Left lung (tissue), 10 donors: Measurements from ENCODE around the gene PGLYRP1. TPM values are rescaled to one million over a fixed set of nuclear protein-coding genes. Genes with fewer than 3 reads are reported as not detected.
A peak's percentile ranks its signal among the peaks of the same experiment; 100 is the strongest.

ENCODE experiments used
- ATAC-seq: fragments of 200-7000 bp; cut with Tn5 transposase; one replicate; pipeline ENCODE4 v1.9.1; 2020; ENCODE audit warnings: moderate library complexity
- DNase-seq, 4 donors: peaks; one replicate each; pipeline ENCODE4 v3.0.0-alpha.2; 2013 to 2020
- H3K27ac ChIP-seq, 2 donors: fragments of 200-600 bp; sonication (generic) in 1 of 2; one replicate each; pipeline versions ENCODE4 v1.5.0 to v1.8.0; 2020 to 2021
- H3K27me3 ChIP-seq, 2 donors: fragments of 200-600 bp; sonication (generic) in 1 of 2; one replicate each; pipeline versions ENCODE4 v1.5.0 to v1.8.0; 2020 to 2021
- H3K36me3 ChIP-seq, 2 donors: fragments of 200-600 bp; sonication (generic) in 1 of 2; one replicate each; pipeline versions ENCODE4 v1.5.0 to v1.8.0; 2020 to 2021
- H3K4me1 ChIP-seq, 2 donors: fragments of 200-600 bp; one replicate each; pipeline ENCODE4 v1.8.0; 2021
- H3K4me3 ChIP-seq, 2 donors: fragments of 200-600 bp; sonication (generic) in 1 of 2; one replicate each; pipeline versions ENCODE4 v1.5.0 to v1.8.0; 2020 to 2021; ENCODE audit warnings: mild to moderate bottlenecking in 1 of 2
- H3K9me3 ChIP-seq, 2 donors: fragments of 200-600 bp; sonication (generic) in 1 of 2; one replicate each; pipeline versions ENCODE4 v1.5.0 to v1.8.0; 2020 to 2021
- intact Hi-C, 2 donors: fragments of 100-400 bp; cut with DNase I; formaldehyde crosslinking; loops; one replicate each; pipeline versions ENCODE4 v1.11.2 to v1.14.2; 2022
- polyA plus RNA-seq, 6 donors: library from polyadenylated mRNA; unstranded; fragments of 120-200 nt; gene quantifications; one replicate each; pipeline ENCODE4 v1.2.1, GENCODE V29; 2013; ENCODE audit not compliant: insufficient read length in 6 of 6
- total RNA-seq, 2 donors: library from RNA; stranded (reverse); fragmentation: NEBNext Ultra II Directional; extraction: Animal tissue kit (Norgen Biotek cat#: 25700); gene quantifications; one replicate each; pipeline ENCODE4 v1.2.1, GENCODE V29; 2021
- TF ChIP-seq, protein P1 (sequence below), 2 donors: fragments of 200-600 bp; sonication (generic) in 1 of 2; IDR thresholded peaks; one replicate each; pipeline versions ENCODE4 v1.5.0 to v1.8.0; 2021; ENCODE audit warnings: antibody characterized with exemption in 2 of 2
- donor health status: DM: no; HTN: yes; CAD: no.
- donor health status: DM: no; HTN: no; CAD: no.

Gene PGLYRP1
- total and polyA plus RNA-seq, 8 donors = 0.31 to 6.3 (median 0.89) TPM

DNA sequence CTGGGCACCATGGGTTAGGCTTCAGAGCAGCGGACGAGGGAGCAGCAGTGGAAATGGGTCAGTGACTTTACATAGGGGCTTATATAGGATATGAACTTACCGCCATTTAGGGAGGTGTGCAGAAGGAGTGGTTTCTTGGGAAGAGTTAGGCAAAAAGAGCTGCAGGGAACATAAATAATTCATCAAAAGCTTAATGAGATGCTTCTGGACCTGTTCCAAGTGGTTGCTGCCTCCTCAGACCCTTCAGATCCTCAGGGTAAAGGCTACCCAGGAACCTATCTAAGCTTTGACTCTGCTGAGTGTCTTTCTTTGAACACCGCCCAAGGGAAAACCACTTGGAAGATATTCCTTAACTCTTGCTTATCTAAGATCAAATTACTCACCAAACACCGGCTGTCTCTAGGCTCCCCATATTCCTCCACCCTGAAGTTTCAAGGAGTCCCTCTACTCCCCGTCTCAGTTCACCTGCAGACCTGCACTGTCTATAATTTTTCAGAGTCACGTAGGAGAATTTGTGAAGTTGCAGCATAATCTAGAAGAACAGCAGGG is 18.2 kb upstream of the PGLYRP1 start, which contains the start of gene IGFL4:
IGFL4 (minus strand) TSS at position 51 of the 549 bp plus-strand sequence; CDS start at position 11, 40 bp downstream.
- Histone ChIP-seq H3K4me1 (no peaks in the 10 kb centered on the region), H3K27ac (no peak within 1 kb of the TSS), H3K27me3 (peaks cover 0 to 72% of the 10 kb centered on the region in 2 donors), H3K9me3 (no peaks in the 10 kb centered on the region), H3K36me3 (no peaks in the 10 kb centered on the region), H3K4me3 (no peak within 1 kb of the TSS)
- TF ChIP-seq, protein P1, sequence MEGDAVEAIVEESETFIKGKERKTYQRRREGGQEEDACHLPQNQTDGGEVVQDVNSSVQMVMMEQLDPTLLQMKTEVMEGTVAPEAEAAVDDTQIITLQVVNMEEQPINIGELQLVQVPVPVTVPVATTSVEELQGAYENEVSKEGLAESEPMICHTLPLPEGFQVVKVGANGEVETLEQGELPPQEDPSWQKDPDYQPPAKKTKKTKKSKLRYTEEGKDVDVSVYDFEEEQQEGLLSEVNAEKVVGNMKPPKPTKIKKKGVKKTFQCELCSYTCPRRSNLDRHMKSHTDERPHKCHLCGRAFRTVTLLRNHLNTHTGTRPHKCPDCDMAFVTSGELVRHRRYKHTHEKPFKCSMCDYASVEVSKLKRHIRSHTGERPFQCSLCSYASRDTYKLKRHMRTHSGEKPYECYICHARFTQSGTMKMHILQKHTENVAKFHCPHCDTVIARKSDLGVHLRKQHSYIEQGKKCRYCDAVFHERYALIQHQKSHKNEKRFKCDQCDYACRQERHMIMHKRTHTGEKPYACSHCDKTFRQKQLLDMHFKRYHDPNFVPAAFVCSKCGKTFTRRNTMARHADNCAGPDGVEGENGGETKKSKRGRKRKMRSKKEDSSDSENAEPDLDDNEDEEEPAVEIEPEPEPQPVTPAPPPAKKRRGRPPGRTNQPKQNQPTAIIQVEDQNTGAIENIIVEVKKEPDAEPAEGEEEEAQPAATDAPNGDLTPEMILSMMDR (IDR thresholded peaks at IDR 0.05) = no peak
- DNase-seq (peak in 1 of 4 donors; percentile 24), ATAC-seq (no peak)
- intact Hi-C loops = no loop called here

DNA sequence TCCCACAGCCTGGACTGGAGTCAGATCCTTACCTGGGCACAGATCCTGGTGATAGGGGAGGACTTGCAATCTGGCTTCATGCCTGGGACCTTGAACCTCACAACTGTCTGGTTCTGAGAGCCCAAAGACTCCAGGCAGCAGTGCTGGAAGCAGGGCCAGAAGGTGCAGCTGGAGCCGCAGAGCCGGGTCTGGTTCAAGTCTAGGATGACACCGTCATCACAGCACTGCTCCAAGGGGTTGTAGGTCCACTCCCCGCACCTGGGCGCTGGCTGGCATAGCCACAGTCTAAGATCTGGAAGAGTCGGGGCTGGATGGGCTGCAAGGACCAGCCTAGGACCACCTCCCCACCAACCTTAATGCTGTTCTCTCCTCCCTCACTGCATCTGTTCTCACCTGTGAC is 17.3 kb upstream of the PGLYRP1 start:
- intact Hi-C loops = no loop called here
- no peak for DNase-seq
- TF ChIP-seq, protein P1 (IDR thresholded peaks at IDR 0.05) = no peak
- Histone ChIP-seq H3K9me3 (no peaks in the 10 kb centered on the region), H3K36me3 (no peaks in the 10 kb centered on the region), H3K4me3 (no peak overlapping the region), H3K27ac (no peak overlapping the region), H3K4me1 (no peaks in the 10 kb centered on the region), H3K27me3 (peaks cover 0 to 68% of the 10 kb centered on the region in 2 donors)
- ATAC-seq = no peak

DNA sequence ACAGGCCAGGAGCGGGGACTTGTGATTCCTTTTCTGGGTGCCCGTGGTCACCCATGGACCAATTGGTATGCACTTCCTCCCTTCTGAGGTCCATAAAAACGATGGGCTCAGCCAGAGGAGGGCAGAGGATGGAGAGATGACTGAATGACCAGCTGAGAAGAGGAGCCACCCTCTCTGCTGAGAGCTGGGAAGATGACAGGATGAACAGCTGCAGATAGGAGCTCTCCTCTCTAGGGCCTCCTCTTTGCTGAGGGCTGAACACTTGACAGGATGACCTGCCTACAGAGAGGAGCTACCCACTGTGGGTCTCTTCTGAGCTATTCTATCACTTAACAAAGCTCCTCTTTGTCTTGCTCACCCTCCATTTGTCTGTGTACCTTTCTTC is 13.9 kb upstream of the PGLYRP1 start:
- ATAC-seq = no peak
- H3K4me1 ChIP-seq = no peaks in the 10 kb centered on the region

DNA sequence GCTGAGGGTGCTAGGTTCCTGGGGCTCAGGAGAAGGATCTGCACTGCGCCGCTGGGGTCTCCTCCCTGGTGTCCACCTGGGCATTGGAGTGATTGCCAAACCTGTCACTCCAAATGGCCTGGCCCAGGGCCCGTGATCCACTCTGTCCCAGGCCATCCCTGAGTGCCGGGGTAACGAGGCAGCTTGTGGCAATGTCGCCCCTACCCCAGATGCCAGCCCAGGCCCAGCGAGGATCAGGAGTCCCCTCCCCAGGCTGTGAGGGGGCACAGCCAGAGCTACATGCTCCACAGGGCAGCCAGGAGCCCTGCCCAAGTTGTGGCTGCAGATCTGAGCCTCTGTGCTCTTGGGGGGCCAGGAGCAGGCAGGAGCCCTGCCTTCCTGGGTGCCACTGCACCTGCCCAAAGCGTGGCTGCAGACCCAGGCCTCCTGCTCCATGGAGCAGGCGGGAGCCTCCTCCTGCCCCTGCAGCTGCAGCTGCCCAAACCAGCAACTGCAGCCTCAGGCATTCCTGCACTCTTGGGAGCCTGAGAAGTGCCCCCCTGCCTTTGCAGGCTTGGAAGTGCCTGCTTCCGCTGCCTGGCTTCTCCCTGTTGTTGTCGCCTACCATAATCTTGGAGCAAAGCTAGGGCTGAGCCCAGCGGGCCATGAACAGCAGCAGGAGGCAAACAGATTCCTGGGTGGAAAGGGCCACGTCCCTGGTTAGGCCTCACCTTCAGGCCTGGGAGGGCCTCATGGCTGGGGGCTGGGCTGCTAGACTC is 13.3 kb upstream of the PGLYRP1 start:
- intact Hi-C loops = no loop called here
- no peak for DNase-seq

More for the DNA sequence above, 13.9 kb upstream of the PGLYRP1 start:
- no peak for DNase-seq
- TF ChIP-seq, protein P1 (IDR thresholded peaks at IDR 0.05) = no peak
- H3K4me3 ChIP-seq = no peak overlapping the region
- no peak overlapping the region for H3K27ac ChIP-seq
- H3K36me3 ChIP-seq = no peaks in the 10 kb centered on the region
- peaks cover 0 to 41% of the 10 kb centered on the region in 2 donors for H3K27me3 ChIP-seq
- intact Hi-C loops = no loop called here
- H3K9me3 ChIP-seq = peaks cover 0 to 3% of the 10 kb centered on the region in 2 donors

DNA sequence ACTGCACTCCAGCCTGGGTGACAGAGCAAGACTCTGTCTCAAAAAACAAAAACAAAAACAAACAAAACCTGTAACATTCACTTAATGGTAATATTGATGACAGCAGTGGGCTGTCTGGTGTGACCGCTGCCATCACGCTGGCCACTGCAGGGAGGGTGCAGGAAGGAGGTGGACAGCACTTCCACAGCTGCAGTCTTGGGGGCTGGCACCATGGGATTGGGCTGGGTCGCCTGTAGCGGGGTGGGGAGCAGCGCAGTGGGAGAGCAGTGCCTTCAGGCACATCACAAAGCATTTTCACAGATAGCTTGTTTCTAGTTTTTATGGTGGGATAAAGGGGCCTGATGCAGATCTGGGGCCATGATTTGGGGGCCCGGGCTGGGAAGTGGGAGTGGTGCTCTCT is 12.7 kb upstream of the PGLYRP1 start:
- no peaks in the 10 kb centered on the region for H3K4me1 ChIP-seq
- no peak overlapping the region for H3K4me3 ChIP-seq
- TF ChIP-seq, protein P1 (IDR thresholded peaks at IDR 0.05) = no peak
- H3K27ac ChIP-seq = no peak overlapping the region
- ATAC-seq = no peak
- DNase-seq = no peak
- peaks cover 0 to 3% of the 10 kb centered on the region in 2 donors for H3K9me3 ChIP-seq
- intact Hi-C loops = no loop called here
- no peaks in the 10 kb centered on the region for H3K36me3 ChIP-seq
- peaks cover 0 to 29% of the 10 kb centered on the region in 2 donors for H3K27me3 ChIP-seq

More for the DNA sequence above, 13.3 kb upstream of the PGLYRP1 start:
- Histone ChIP-seq H3K27me3 (peaks cover 0 to 35% of the 10 kb centered on the region in 2 donors), H3K36me3 (no peaks in the 10 kb centered on the region), H3K4me3 (no peak overlapping the region), H3K9me3 (peaks cover 0 to 3% of the 10 kb centered on the region in 2 donors), H3K4me1 (no peaks in the 10 kb centered on the region), H3K27ac (no peak overlapping the region)
- TF ChIP-seq, protein P1 (IDR thresholded peaks at IDR 0.05) = no peak
- ATAC-seq = no peak
